Neural progenitor cell (in vitro differentiated cells): ENCODE measurements around the gene C4orf50.

Source experiments
- CTCF ChIP-seq: fragments of 200-600 bp; sonication (generic); IDR thresholded peaks from 2 replicates; pipeline ENCODE4 v1.5.1; 2017; ENCODE audit warnings: antibody characterized with exemption, mild to moderate bottlenecking
- EZH2 ChIP-seq: fragments of 200-600 bp; sonication (generic); IDR thresholded peaks from 2 replicates; pipeline ENCODE4 v1.6.1; 2017; ENCODE audit warnings: antibody characterized with exemption, mild to moderate bottlenecking, moderate library complexity
- EZH2phosphoT487 ChIP-seq: fragments of 200-600 bp; sonication (generic); IDR thresholded peaks from 2 replicates; pipeline ENCODE4 v1.6.1; 2017; ENCODE audit warnings: antibody characterized with exemption

GRCh38 chr4:5926598-5926997, 91.6 kb downstream of the C4orf50 start:
- no peak for TF ChIP-seq CTCF
- no peak for TF ChIP-seq EZH2phosphoT487
- TF ChIP-seq EZH2, result no peak
